GM12878 (cell line): ENCODE measurements around the gene FGF1. TPM values are rescaled to one million over a fixed set of nuclear protein-coding genes. Genes with fewer than 3 reads are reported as not detected.

Experiments
- DPF2 ChIP-seq: fragments of 450-650 bp; IDR thresholded peaks from 2 replicates; pipeline ENCODE4 v1.6.1; 2017; ENCODE audit warnings: mild to moderate bottlenecking
- EP300 ChIP-seq, 2 experiments: fragments of 150-350 bp in 1 of 2; IDR thresholded peaks; 2 replicates each; pipeline ENCODE4 v1.6.1; 2011 to 2012; ENCODE audit warnings: low read depth in 2 of 2, low read length in 2 of 2, borderline replicate concordance in 1 of 2, improper control_type of control experiment in 1 of 2, inconsistent platforms in 1 of 2; ENCODE audit not compliant: control insufficient read depth in 1 of 2
- ETV6 ChIP-seq, 2 experiments: fragments of 450-650 bp in 1 of 2; IDR thresholded peaks in 1 of 2; conservative IDR thresholded peaks in 1 of 2; 2 replicates each; pipeline ENCODE4 v1.6.1; 2014; ENCODE audit warnings: antibody characterized with exemption in 1 of 2, borderline replicate concordance in 1 of 2, low read depth in 1 of 2, mild to moderate bottlenecking in 1 of 2, moderate library complexity in 1 of 2
- POLR2A ChIP-seq: IDR thresholded peaks from 2 replicates; pipeline ENCODE4 v1.6.1; 2011; ENCODE audit warnings: low read depth, mild to moderate bottlenecking, low read length
- ZNF207 ChIP-seq: fragments of 450-650 bp; IDR thresholded peaks from 2 replicates; pipeline ENCODE4 v1.6.1; 2014; ENCODE audit warnings: antibody characterized with exemption, mild to moderate bottlenecking, borderline replicate concordance
- polyA plus RNA-seq, 11 experiments: library from polyadenylated mRNA; depleted of rRNA in 4 of 11; unstranded in 6 of 11; stranded (reverse) in 5 of 11; fragments of >200 nt; fragmentation: Nextera tagmentation in 4 of 11; fragmentation: Illumina TruSeq in 1 of 11; extraction: Ambion mirVana in 4 of 11; extraction: Trizol in 1 of 11; gene quantifications; 1 replicate in 1 of 11; 2 replicates in 10 of 11; pipeline versions ENCODE4 v1.2.1 to v1.2.3, GENCODE V29; 2011 to 2016; ENCODE audit warnings: inconsistent platforms in 2 of 11, missing spikeins in 2 of 11, low read depth in 1 of 11
- total RNA-seq, 4 experiments: library from RNA; depleted of rRNA in 3 of 4; stranded (reverse); fragments of >200 nt in 3 of 4; fragmentation: Illumina TruSeq in 1 of 4; extraction: Trizol in 1 of 4; gene quantifications; 2 replicates each; pipeline versions ENCODE4 v1.2.1 to v1.2.3, GENCODE V29; 2013 to 2021
- TF ChIP-seq, protein P1 (sequence below): IDR thresholded peaks from 2 replicates; pipeline ENCODE4 v1.6.1; 2011; ENCODE audit warnings: mild to moderate bottlenecking, low read depth, low read length, moderate library complexity; ENCODE audit not compliant: insufficient replicate concordance
- TF ChIP-seq, protein P2 (sequence below): fragments of 450-650 bp; IDR thresholded peaks from 2 replicates; pipeline ENCODE4 v1.6.1; 2018; ENCODE audit warnings: mild to moderate bottlenecking, low read depth, moderate library complexity; ENCODE audit not compliant: partially characterized antibody
- TF ChIP-seq, protein P3 (sequence below): fragments of 450-650 bp; IDR thresholded peaks from 2 replicates; pipeline ENCODE4 v1.6.1; 2017; ENCODE audit warnings: mild to moderate bottlenecking, moderate library complexity

The FGF1 gene
- total and polyA plus RNA-seq, 10 of the 15 experiments (the other 5 are each of a cell fraction or from before 2014, with no cell fraction given): not detected

DNA sequence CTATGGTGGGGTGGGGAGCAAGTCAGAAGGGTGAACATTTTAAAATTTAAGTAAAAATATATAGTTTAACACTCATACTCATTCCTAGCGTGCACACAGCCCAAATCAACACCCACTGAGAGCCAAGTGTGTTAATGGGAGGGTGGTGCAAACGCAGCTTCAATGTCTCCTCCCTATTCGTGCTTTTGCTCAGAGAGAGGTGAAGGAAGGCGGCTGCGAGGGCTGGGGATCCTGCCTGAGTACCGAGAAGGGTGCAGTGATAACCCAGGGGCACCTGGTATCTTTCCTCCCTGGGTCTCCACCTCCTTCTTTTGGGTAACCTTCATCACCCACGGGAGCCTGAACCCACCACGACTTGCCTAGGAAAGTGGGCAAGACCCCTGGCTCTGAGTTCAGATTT, 35.0 kb downstream of the FGF1 start (continued):
- TF ChIP-seq ETV6 (conservative IDR thresholded peaks at IDR 0.05 in 1 of 2, IDR thresholded peaks at IDR 0.05 in 1 of 2; ENCODE audit: borderline replicate concordance in 1 of 2, low read depth in 1 of 2) (no peak), ZNF207 (no peak), POLR2A (no peak), DPF2 (no peak), EP300 (IDR thresholded peaks at IDR 0.05; ENCODE audit: borderline replicate concordance in 1 of 2, control insufficient read depth in 1 of 2, low read depth in 2 of 2, low read length in 2 of 2) (no peak)
- TF ChIP-seq, protein P1, sequence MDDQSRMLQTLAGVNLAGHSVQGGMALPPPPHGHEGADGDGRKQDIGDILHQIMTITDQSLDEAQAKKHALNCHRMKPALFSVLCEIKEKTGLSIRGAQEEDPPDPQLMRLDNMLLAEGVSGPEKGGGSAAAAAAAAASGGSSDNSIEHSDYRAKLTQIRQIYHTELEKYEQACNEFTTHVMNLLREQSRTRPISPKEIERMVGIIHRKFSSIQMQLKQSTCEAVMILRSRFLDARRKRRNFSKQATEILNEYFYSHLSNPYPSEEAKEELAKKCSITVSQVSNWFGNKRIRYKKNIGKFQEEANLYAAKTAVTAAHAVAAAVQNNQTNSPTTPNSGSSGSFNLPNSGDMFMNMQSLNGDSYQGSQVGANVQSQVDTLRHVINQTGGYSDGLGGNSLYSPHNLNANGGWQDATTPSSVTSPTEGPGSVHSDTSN: no peak
- TF ChIP-seq, protein P2, sequence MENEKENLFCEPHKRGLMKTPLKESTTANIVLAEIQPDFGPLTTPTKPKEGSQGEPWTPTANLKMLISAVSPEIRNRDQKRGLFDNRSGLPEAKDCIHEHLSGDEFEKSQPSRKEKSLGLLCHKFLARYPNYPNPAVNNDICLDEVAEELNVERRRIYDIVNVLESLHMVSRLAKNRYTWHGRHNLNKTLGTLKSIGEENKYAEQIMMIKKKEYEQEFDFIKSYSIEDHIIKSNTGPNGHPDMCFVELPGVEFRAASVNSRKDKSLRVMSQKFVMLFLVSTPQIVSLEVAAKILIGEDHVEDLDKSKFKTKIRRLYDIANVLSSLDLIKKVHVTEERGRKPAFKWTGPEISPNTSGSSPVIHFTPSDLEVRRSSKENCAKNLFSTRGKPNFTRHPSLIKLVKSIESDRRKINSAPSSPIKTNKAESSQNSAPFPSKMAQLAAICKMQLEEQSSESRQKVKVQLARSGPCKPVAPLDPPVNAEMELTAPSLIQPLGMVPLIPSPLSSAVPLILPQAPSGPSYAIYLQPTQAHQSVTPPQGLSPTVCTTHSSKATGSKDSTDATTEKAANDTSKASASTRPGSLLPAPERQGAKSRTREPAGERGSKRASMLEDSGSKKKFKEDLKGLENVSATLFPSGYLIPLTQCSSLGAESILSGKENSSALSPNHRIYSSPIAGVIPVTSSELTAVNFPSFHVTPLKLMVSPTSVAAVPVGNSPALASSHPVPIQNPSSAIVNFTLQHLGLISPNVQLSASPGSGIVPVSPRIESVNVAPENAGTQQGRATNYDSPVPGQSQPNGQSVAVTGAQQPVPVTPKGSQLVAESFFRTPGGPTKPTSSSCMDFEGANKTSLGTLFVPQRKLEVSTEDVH: no peak
- TF ChIP-seq, protein P3, sequence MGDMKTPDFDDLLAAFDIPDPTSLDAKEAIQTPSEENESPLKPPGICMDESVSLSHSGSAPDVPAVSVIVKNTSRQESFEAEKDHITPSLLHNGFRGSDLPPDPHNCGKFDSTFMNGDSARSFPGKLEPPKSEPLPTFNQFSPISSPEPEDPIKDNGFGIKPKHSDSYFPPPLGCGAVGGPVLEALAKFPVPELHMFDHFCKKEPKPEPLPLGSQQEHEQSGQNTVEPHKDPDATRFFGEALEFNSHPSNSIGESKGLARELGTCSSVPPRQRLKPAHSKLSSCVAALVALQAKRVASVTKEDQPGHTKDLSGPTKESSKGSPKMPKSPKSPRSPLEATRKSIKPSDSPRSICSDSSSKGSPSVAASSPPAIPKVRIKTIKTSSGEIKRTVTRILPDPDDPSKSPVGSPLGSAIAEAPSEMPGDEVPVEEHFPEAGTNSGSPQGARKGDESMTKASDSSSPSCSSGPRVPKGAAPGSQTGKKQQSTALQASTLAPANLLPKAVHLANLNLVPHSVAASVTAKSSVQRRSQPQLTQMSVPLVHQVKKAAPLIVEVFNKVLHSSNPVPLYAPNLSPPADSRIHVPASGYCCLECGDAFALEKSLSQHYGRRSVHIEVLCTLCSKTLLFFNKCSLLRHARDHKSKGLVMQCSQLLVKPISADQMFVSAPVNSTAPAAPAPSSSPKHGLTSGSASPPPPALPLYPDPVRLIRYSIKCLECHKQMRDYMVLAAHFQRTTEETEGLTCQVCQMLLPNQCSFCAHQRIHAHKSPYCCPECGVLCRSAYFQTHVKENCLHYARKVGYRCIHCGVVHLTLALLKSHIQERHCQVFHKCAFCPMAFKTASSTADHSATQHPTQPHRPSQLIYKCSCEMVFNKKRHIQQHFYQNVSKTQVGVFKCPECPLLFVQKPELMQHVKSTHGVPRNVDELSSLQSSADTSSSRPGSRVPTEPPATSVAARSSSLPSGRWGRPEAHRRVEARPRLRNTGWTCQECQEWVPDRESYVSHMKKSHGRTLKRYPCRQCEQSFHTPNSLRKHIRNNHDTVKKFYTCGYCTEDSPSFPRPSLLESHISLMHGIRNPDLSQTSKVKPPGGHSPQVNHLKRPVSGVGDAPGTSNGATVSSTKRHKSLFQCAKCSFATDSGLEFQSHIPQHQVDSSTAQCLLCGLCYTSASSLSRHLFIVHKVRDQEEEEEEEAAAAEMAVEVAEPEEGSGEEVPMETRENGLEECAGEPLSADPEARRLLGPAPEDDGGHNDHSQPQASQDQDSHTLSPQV: no peak
